HG03095 (cell line): ENCODE measurements around the gene NOL7.

Source experiments
- ATAC-seq: cut with Tn5 transposase; IDR thresholded peaks from one replicate; pipeline ENCODE4 v1.9.1; 2021; ENCODE audit warnings: moderate library complexity; ENCODE audit not compliant: unreplicated experiment

The NOL7 gene

DNA sequence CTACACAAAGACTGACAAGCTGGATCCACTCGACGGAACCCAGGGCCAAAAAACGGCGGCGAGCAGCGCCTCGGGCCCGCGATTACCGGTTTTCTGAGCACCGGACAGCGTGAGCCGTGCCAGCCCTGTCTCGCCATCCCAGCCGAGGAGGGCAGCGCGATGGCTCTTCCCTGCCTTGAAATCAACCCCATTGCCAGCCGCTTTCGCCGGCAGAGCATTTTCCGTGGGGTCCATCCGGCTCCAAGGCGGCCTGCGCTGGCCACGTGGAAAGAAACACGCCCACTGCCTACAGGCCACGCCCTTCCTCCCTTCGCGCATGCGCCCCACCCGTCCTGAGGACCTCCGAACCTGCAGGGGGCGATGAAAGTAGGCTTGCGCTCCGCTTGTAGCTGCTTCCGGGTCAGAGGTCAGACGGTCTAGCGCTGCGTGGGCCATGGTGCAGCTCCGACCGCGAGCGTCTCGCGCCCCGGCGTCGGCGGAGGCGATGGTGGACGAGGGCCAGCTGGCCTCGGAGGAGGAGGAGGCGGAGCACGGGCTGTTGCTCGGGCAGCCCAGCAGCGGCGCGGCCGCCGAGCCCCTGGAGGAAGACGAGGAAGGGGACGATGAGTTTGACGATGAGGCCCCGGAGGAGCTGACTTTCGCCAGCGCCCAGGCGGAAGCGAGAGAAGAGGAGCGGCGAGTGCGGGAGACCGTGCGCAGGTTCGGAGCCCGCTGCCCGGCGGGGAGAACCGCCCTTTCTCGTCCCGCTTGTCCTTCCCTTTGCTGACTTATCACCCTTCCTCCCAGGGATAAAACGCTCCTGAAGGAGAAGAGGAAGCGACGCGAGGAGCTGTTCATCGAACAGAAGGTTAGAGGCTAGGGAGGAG, at the start of gene NOL7:
Gene NOL7, plus strand, starts transcription at position 410 of the 866 bp plus-strand sequence. Its CDS starts 24 bp downstream, at position 434.
- peak; percentile 80 for ATAC-seq

- no peak for ATAC-seq
These were observed 49.2 kb upstream of the NOL7 start for GRCh38 chr6:13565921-13566320.

DNA sequence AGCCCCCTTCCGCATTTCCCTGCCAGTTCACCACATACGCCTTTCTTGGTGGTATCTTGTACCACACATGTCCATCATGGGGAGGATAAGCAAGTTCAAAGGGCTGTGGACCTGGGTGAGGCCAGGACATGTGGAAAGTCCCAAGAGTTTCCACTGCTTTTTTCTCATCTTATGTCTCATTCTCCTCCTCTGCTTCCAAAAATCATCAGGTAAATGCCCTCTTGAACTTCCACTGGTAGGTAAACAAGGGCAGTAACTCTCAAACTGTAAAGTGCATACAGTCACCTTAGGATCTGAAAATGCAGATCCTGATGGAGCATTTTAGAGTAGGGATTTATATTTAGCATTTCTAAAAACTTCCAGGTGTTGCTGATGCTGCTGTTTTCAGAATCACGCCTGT, 48.6 kb upstream of the NOL7 start:
- no peak for ATAC-seq

DNA sequence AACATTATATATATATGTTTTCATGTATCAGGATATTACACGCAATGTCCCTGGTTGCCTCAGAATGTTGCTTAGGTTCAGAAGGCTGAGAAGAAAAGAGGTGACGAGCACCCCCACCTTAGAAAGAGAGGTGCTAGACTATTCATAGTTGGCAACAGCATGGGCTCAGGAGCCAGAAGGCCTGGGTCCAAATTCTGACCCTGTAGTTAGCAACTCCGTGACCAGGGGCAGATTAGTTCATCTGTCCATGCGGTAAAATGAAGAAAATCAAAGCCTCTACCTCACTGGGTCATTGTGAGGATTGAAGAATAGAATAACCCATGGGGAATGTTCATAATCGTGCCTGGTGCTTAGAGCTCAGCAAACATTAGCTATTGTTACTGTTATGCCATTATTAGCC, 46.2 kb upstream of the NOL7 start:
- no peak for ATAC-seq

DNA sequence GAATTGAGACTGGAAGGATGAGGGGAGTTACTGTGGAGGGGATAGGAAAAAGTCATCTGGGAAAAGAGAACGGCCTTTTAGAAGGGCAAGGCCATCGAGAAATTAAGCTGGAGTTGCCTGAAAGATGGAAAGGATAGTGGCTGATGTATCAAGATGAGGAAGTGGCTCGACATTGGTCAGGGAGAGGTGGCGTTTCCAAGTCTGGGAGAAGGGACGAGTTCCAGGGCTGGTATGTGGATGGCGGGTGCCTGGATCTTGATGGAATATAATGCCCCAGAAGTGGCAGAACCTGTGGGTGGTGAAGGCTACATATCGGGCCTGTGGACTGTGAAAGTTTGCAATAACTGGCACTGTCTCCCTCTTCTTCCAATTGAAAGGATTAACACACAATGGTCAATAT, 42.9 kb upstream of the NOL7 start:
- no peak for ATAC-seq

- ATAC-seq = no peak
These were observed 42.0 kb upstream of the NOL7 start for GRCh38 chr6:13572951-13573654.

DNA sequence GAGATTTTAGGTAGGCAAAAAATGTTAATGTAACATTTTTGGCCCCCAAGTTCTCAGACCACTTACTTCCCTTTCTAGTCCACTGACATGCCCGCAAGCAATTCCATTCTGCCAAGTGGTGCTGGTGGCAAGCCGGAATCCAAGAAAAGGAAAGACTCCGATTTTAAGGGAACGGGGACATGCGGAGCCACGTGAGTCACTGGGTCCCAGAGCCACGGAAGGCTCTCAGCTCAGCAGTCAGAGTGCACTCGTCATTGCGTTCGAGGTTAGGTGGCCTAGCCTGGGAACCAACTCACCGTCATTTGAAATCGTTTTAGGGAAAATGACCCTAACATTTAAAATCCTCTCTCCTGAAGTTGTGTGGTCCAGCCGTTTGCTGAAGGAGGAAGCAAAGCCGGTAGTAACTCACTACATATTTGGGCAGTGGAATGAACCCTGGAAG, 41.4 kb upstream of the NOL7 start:
- no peak for ATAC-seq

DNA sequence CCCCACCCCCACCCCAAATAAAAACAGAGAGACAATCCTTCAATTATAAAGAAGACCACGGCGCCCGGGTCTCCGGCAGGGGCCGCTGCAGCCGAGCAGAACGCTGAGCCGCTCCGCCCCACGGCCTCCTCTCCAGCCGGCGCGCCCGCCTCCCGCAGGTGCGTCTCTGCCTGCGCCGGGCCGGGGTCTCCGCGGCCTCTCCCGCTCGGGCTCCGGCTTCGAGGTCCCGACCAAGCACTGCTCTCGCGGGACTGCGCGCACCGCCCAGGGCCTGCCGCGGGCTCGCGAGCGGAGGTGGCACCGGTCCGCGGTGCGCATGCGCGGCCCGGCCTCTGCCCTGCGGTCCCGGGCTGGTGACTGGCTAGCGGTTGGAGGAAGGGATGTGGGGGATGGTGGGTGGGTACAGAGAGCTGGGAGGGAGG, 41.0 kb upstream of the NOL7 start:
- peak; percentile 69 for ATAC-seq

GRCh38 chr6:13574571-13575376, 40.4 kb upstream of the NOL7 start, which contains the start of gene SIRT5:
SIRT5 (plus strand) TSS chr6:13574601; CDS start chr6:13584111, 9,510 bp downstream.
- ATAC-seq = peak; percentile 57

DNA sequence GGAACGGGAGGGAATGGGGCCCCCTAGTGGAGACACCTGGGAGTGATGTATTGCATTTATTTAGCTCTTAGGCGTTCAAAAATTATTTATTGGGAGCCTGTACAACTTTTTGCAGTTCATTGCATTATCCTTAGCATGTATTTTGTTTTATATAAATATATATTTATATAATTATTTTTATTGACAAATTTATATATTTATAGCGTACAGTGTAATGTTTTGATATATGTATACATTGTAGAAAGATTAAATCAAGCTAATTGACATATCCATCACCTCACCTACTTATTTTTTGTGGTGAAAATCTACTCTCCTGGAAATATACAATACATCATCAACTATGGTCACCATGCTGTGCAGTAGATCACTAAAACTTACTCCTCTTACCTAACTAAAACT, 39.8 kb upstream of the NOL7 start:
- ATAC-seq = no peak

GRCh38 chr6:13576017-13576416, 39.1 kb upstream of the NOL7 start:
- ATAC-seq = no peak

DNA sequence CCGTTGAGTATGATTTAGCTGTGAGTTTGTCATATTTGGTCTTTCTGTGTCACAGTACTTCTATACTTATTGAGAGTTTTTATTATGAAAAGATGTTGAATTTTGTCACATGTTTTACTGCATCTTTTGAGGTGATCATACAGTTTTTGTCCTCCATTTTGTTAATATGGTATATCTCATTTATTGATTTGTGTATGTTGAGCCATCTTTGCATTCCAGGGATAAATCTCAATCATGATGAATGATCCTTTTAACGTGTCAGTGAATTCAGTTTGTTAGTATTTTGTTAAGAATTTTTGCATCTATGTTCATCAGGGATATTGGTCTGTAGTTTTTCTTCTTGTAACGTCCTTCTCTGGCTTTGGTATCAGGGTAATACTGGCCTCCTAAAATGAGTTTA, 37.2 kb upstream of the NOL7 start:
- no peak for ATAC-seq

GRCh38 chr6:13579911-13580310, 35.2 kb upstream of the NOL7 start:
- no peak for ATAC-seq

- ATAC-seq = no peak
These were observed 33.4 kb upstream of the NOL7 start for GRCh38 chr6:13581700-13582229.

- no peak for ATAC-seq
These were observed 28.3 kb upstream of the NOL7 start for GRCh38 chr6:13586603-13587542.

DNA sequence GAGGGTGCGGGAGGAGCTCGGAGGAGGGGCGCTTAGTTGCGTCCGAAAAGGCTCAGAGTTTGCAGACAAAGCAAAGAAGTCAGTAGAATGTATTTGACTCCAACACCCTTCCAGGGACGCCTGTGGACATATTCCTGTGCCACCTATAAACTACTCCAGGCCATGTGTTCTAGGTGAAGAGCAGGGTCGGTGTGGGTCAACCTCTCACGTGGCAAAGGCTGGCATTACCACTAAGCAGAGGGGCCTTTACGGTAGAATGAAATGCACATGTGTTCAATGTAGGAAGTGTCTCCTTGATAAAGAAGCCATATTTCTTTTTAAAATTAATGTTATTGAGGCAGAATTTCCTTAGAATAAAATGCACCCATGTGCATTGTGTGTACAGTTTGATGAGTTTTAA, 25.3 kb upstream of the NOL7 start:
- ATAC-seq = no peak

GRCh38 chr6:13590574-13591153, 24.5 kb upstream of the NOL7 start:
- no peak for ATAC-seq

- no peak for ATAC-seq
These were observed 23.8 kb upstream of the NOL7 start for GRCh38 chr6:13591205-13591921.

DNA sequence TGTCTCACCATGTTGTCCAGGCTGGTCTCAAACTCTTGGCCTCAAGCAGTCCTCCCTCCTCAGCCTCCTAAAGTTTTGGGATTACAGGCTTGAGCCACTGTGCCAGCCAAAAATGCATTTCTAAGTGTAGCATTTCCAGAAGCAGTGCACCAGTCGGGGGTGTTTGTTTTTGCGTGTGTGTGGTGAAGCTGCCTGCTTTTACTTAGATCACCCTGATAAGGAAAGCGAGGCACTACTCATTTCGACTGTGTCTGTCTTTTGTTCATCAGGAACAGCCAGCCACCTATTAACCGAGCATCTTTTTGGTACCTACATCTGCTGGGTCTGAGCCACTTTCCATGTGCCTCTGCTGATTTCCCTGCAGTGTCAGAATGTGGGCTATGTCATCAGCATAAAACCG, 22.0 kb upstream of the NOL7 start:
- ATAC-seq = no peak
